ENCODE measurements around the gene FHOD3.

GRCh38 chr18:36262971-36263370 is 34.5 kb upstream of the FHOD3 start:
- TF ChIP-seq EP300 (IDR thresholded peaks at IDR 0.05; ENCODE audit: borderline replicate concordance) (no peak), FOXM1 (IDR thresholded peaks at IDR 0.05; ENCODE audit: borderline replicate concordance, low read depth) (no peak), NFIC (IDR thresholded peaks at IDR 0.05) (no peak), CEBPB (IDR thresholded peaks at IDR 0.05) (no peak), REST (IDR thresholded peaks at IDR 0.05; ENCODE audit: low read depth) (no peak), RAD21 (IDR thresholded peaks at IDR 0.05; ENCODE audit: low read depth) (no peak), TEAD4 (IDR thresholded peaks at IDR 0.05) (no peak), YY1 (IDR thresholded peaks at IDR 0.05; ENCODE audit: low read depth) (no peak), MAX (IDR thresholded peaks at IDR 0.05) (no peak), TAF1 (IDR thresholded peaks at IDR 0.05; ENCODE audit: low read depth) (no peak), CREB1 (IDR thresholded peaks at IDR 0.05; ENCODE audit: low read depth) (no peak)

Measured in Ishikawa (cell line).